HPDE6-E6E7 (cell line): Measurements from ENCODE around the gene FAM234A.
"Not testable (repeated sequence)": the region's sequence is repeated elsewhere in the genome, so short reads cannot be mapped to it uniquely, and the experiment has no call there.

Experiments
- DNase-seq: peaks from one replicate; pipeline ENCODE4 v3.0.0; 2011; ENCODE audit warnings: missing footprints; ENCODE audit errors: extremely low spot score

Gene FAM234A

GRCh38 chr16:230949-231348, 3.7 kb upstream of the FAM234A start:
- no peak for DNase-seq

- no peak for DNase-seq
Observed at GRCh38 chr16:239948-240277, 5.3 kb downstream of the FAM234A start.

GRCh38 chr16:240559-240958, 5.9 kb downstream of the FAM234A start:
- no peak for DNase-seq

GRCh38 chr16:242281-242680, 7.7 kb downstream of the FAM234A start:
- no peak for DNase-seq

- no peak for DNase-seq
Observed at GRCh38 chr16:243348-243747, 8.7 kb downstream of the FAM234A start.

- DNase-seq: no peak
Observed at GRCh38 chr16:245105-245504, 10.5 kb downstream of the FAM234A start.

- no peak for DNase-seq
Observed at GRCh38 chr16:247027-247426, 12.4 kb downstream of the FAM234A start.

- no peak for DNase-seq
Observed at GRCh38 chr16:249431-249830, 14.8 kb downstream of the FAM234A start.

- no peak for DNase-seq
Observed at GRCh38 chr16:252366-253337, 18.0 kb downstream of the FAM234A start.

GRCh38 chr16:253833-254232, 19.2 kb downstream of the FAM234A start:
- no peak for DNase-seq

GRCh38 chr16:254461-254860, 19.8 kb downstream of the FAM234A start:
- DNase-seq: no peak

- DNase-seq: no peak
Observed at GRCh38 chr16:255183-255582, 20.6 kb downstream of the FAM234A start.

GRCh38 chr16:258091-258490, 23.5 kb downstream of the FAM234A start:
- not testable (repeated sequence) for DNase-seq

GRCh38 chr16:259226-259625, 24.6 kb downstream of the FAM234A start:
- no peak for DNase-seq

- no peak for DNase-seq
Observed at GRCh38 chr16:259814-260253, 25.2 kb downstream of the FAM234A start.

GRCh38 chr16:260326-260725, 25.7 kb downstream of the FAM234A start:
- DNase-seq: no peak

- DNase-seq: no peak
Observed at GRCh38 chr16:261031-261691, 26.5 kb downstream of the FAM234A start.

- DNase-seq: no peak
Observed at GRCh38 chr16:262121-262745, 27.6 kb downstream of the FAM234A start.

- DNase-seq: no peak
Observed at GRCh38 chr16:263182-263774, 28.7 kb downstream of the FAM234A start.

- no peak for DNase-seq
Observed at GRCh38 chr16:263944-264343, 29.3 kb downstream of the FAM234A start.

GRCh38 chr16:264440-264951, 29.9 kb downstream of the FAM234A start:
- no peak for DNase-seq

GRCh38 chr16:265002-265529, 30.4 kb downstream of the FAM234A start:
- no peak for DNase-seq
